HCT116 (cell line): Measurements from ENCODE around the gene LTC4S.

Experiments used
- ATF3 ChIP-seq: IDR thresholded peaks from 2 replicates; pipeline ENCODE4 v1.6.1; 2012
- EGR1 ChIP-seq: IDR thresholded peaks from 2 replicates; pipeline ENCODE4 v1.6.1; 2012; ENCODE audit warnings: low read depth
- EZH2 ChIP-seq: fragments of 200-600 bp; sonication (generic); IDR thresholded peaks from 2 replicates; pipeline ENCODE4 v1.6.1; 2017; ENCODE audit warnings: antibody characterized with exemption, mixed run types
- EZH2phosphoT487 ChIP-seq: fragments of 200-600 bp; IDR thresholded peaks from 2 replicates; pipeline ENCODE4 v1.6.1; 2018; ENCODE audit warnings: antibody characterized with exemption, borderline replicate concordance
- FOSL1 ChIP-seq: IDR thresholded peaks from 2 replicates; pipeline ENCODE4 v1.6.1; 2012; ENCODE audit warnings: low read depth
- JUND ChIP-seq: IDR thresholded peaks from 2 replicates; pipeline ENCODE4 v1.6.1; 2012
- MAX ChIP-seq: IDR thresholded peaks from 2 replicates; pipeline ENCODE4 v1.6.1; 2012
- POLR2A ChIP-seq: IDR thresholded peaks from 2 replicates; pipeline ENCODE4 v1.7.0; 2011; ENCODE audit warnings: borderline replicate concordance; ENCODE audit not compliant: insufficient read depth, insufficient read length; ENCODE audit errors: extremely low read depth
- POLR2AphosphoS5 ChIP-seq: IDR thresholded peaks from 2 replicates; pipeline ENCODE4 v1.6.1; 2011; ENCODE audit warnings: mild to moderate bottlenecking, low read depth, low read length, moderate library complexity
- RAD21 ChIP-seq: IDR thresholded peaks from 2 replicates; pipeline ENCODE4 v1.6.1; 2012; ENCODE audit warnings: low read depth, mild to moderate bottlenecking
- REST ChIP-seq: IDR thresholded peaks from 2 replicates; pipeline ENCODE4 v1.6.1; 2012; ENCODE audit warnings: low read depth
- SIN3A ChIP-seq: IDR thresholded peaks from 2 replicates; pipeline ENCODE4 v1.6.1; 2012; ENCODE audit warnings: low read depth
- SP1 ChIP-seq: IDR thresholded peaks from 2 replicates; pipeline ENCODE4 v1.6.1; 2012; ENCODE audit warnings: low read depth
- TF ChIP-seq, protein P1 (sequence below), 3 experiments: fragments of 200-600 bp in 1 of 3; sonication (generic) in 1 of 3; IDR thresholded peaks in 2 of 3; conservative IDR thresholded peaks in 1 of 3; 2 replicates each; pipeline ENCODE4 v1.5.1; 2012 to 2017; ENCODE audit warnings: low read depth in 2 of 3, low read length in 2 of 3, antibody characterized with exemption in 1 of 3, borderline replicate concordance in 1 of 3, control low read depth in 1 of 3, mild to moderate bottlenecking in 1 of 3, mixed read lengths in 1 of 3, mixed run types in 1 of 3, moderate library complexity in 1 of 3; ENCODE audit not compliant: insufficient read depth in 1 of 3

GRCh38 chr5:179780362-179780761 is 13.4 kb upstream of the LTC4S start:
- TF ChIP-seq EGR1, result no peak
- TF ChIP-seq, protein P1, sequence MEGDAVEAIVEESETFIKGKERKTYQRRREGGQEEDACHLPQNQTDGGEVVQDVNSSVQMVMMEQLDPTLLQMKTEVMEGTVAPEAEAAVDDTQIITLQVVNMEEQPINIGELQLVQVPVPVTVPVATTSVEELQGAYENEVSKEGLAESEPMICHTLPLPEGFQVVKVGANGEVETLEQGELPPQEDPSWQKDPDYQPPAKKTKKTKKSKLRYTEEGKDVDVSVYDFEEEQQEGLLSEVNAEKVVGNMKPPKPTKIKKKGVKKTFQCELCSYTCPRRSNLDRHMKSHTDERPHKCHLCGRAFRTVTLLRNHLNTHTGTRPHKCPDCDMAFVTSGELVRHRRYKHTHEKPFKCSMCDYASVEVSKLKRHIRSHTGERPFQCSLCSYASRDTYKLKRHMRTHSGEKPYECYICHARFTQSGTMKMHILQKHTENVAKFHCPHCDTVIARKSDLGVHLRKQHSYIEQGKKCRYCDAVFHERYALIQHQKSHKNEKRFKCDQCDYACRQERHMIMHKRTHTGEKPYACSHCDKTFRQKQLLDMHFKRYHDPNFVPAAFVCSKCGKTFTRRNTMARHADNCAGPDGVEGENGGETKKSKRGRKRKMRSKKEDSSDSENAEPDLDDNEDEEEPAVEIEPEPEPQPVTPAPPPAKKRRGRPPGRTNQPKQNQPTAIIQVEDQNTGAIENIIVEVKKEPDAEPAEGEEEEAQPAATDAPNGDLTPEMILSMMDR (IDR thresholded peaks at IDR 0.05 in 2 of 3, conservative IDR thresholded peaks at IDR 0.05 in 1 of 3; ENCODE audit: borderline replicate concordance in 1 of 3, insufficient read depth in 1 of 3, low read depth in 2 of 3, low read length in 2 of 3), result no peak
- no peak for TF ChIP-seq EZH2
- TF ChIP-seq RAD21, result no peak
- no peak for TF ChIP-seq ATF3
- no peak for TF ChIP-seq POLR2AphosphoS5
- no peak for TF ChIP-seq JUND
- no peak for TF ChIP-seq EZH2phosphoT487
- no peak for TF ChIP-seq SP1
- no peak for TF ChIP-seq POLR2A
- TF ChIP-seq REST, result no peak
- TF ChIP-seq FOSL1, result no peak
- TF ChIP-seq MAX, result no peak
- TF ChIP-seq SIN3A, result no peak
